GM21447 (cell line): ENCODE data around the gene RUNX1.

Experiments used
- ATAC-seq: cut with Tn5 transposase; IDR thresholded peaks from one replicate; pipeline ENCODE4 v1.9.1; 2021; ENCODE audit not compliant: unreplicated experiment

The RUNX1 gene

GRCh38 chr21:35037384-35037765, 11.7 kb downstream of the RUNX1 start:
- no peak for ATAC-seq

- no peak for ATAC-seq
Measured at GRCh38 chr21:35036465-35037383, 12.4 kb downstream of the RUNX1 start.

- ATAC-seq, result no peak
Measured at GRCh38 chr21:35035581-35035980, 13.5 kb downstream of the RUNX1 start.

GRCh38 chr21:35035116-35035515, 14.0 kb downstream of the RUNX1 start:
- no peak for ATAC-seq

- ATAC-seq, result no peak
Measured at GRCh38 chr21:35034203-35034926, 14.7 kb downstream of the RUNX1 start.

GRCh38 chr21:35032474-35033263, 16.4 kb downstream of the RUNX1 start:
- ATAC-seq, result no peak

- ATAC-seq, result no peak
Measured at GRCh38 chr21:35028451-35028978, 20.6 kb downstream of the RUNX1 start.

GRCh38 chr21:35027563-35028450, 21.3 kb downstream of the RUNX1 start:
- ATAC-seq, result no peak

GRCh38 chr21:35026617-35027562, 22.2 kb downstream of the RUNX1 start:
- ATAC-seq, result peak; percentile 81

- ATAC-seq, result no peak
Measured at GRCh38 chr21:35026153-35026500, 23.0 kb downstream of the RUNX1 start.

GRCh38 chr21:35025206-35026152, 23.6 kb downstream of the RUNX1 start:
- no peak for ATAC-seq

GRCh38 chr21:35024513-35024912, 24.6 kb downstream of the RUNX1 start:
- no peak for ATAC-seq

GRCh38 chr21:35024071-35024420, 25.1 kb downstream of the RUNX1 start:
- no peak for ATAC-seq

GRCh38 chr21:35023396-35024070, 25.6 kb downstream of the RUNX1 start:
- ATAC-seq, result no peak

- no peak for ATAC-seq
Measured at GRCh38 chr21:35021546-35021945, 27.6 kb downstream of the RUNX1 start.

- no peak for ATAC-seq
Measured at GRCh38 chr21:35020902-35021301, 28.2 kb downstream of the RUNX1 start.

- no peak for ATAC-seq
Measured at GRCh38 chr21:35020436-35020835, 28.7 kb downstream of the RUNX1 start.

- no peak for ATAC-seq
Measured at GRCh38 chr21:35019631-35020032, 29.5 kb downstream of the RUNX1 start.
